ENCODE measurements around the gene RYR1.
A peak's percentile ranks its signal among the peaks of the same experiment; 100 is the strongest.
"Not testable (repeated sequence)": the region's sequence is repeated elsewhere in the genome, so short reads cannot be mapped to it uniquely, and the experiment has no call there.

RYR1 gene

DNA sequence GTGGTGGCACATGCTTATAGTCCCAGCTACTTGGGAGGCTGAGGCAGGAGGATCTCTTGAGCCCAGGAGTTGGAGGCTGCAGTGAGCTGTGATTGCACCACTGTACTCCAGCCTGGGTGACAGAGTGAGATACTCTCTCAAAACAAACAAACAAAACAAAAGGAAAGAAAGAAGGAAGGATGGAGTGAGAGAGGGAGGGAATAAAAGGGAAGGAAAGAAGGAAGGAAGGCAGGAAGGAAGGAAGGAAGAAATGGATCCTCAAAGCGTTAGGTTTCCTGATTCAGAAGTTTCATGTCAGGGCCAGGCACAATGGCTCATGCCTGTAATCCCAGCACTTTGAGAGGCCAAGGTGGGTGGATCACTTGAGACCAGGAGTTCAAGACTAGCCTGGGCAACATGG lies 84.5 kb downstream of the RYR1 start:
- not testable (repeated sequence) for DNase-seq

DNA sequence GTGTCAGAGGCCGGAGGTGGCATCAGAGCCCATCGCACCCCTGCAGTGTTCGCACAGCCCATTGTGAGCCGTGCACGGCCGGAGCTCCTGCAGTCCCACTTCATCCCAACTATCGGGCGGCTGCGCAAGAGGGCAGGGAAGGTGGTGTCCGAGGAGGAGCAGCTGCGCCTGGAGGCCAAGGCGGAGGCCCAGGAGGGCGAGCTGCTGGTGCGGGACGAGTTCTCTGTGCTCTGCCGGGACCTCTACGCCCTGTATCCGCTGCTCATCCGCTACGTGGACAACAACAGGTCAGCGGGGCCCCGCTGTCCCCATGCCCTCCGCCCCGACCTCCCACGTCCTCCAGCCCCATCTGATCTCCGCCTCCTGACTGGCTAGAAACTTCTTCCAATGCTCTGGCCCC lies 85.7 kb downstream of the RYR1 start:
- no peak for DNase-seq

DNA sequence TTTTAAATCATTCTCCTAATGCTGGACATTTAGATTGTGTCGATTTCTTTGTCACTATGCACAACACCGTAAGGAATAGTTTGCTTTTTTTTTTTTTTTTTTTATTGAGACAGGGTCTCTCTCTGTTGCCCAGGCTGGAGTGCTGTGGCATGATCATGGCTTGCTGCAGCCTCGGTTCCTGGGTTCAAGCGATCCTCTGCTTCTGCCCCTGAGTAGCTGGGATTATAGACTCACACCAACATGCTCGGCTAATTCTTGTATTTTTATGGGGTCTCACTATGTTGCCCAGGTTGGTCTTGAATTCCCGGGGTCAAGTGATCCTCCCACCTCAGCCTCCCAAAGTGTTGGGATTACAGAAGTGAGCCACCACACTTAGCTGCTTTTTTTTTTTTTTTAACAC lies 86.5 kb downstream of the RYR1 start:
- no peak for DNase-seq

DNA sequence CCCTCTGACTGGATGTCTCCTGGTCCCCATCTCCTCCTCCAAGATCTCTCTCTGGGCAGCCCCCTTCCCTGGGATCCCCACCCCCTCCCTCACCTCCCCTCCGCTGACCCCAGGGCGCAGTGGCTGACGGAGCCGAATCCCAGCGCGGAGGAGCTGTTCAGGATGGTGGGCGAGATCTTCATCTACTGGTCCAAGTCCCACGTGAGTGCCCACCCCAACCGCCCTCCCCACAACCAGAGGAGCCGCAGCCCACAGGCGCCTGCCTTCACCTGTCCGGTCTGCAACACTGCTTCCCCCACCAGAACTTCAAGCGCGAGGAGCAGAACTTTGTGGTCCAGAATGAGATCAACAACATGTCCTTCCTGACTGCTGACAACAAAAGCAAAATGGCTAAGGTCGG lies 89.4 kb downstream of the RYR1 start:
- no peak for DNase-seq

DNA sequence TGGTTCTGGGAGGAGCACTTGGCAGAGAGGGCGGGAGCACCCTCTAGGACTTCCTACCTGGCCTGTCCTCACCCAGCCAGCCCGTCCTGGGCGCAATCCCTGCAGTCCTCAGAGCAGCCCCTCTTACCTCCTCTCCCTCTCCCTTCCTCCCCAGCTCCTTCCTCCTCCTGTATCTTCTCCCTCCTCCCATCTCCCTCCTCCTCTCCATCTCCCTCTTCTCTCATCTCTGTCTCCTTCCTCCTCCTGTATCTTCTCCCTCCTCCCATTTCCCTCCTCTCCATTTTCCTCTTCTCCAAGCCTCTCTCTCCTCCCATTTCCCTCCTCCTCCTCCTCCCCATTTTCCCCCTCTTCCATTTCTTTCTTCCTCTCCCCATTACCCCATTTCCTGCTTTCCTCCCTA lies 89.8 kb downstream of the RYR1 start:
- no peak for DNase-seq

DNA sequence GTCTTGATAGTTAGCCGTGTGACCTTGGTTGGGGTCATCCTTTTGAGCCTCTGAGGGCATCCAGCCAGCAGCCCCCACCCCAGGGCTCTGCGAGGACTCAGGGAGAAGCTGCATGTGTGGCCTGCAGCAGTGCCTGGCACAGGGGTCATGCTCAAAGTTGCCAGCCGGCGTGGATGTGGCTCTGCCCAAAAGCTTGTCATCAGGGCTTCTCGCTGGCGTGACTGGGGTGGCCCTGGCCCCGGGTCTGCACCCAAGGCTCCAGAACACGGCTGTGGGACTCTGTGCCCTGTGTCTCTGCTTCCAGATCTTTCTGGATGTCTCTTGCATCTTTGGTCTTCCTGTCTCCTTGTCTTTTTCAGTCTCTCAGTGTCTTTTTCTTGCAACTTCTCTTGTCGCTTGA lies 90.9 kb downstream of the RYR1 start:
- no peak for DNase-seq

DNA sequence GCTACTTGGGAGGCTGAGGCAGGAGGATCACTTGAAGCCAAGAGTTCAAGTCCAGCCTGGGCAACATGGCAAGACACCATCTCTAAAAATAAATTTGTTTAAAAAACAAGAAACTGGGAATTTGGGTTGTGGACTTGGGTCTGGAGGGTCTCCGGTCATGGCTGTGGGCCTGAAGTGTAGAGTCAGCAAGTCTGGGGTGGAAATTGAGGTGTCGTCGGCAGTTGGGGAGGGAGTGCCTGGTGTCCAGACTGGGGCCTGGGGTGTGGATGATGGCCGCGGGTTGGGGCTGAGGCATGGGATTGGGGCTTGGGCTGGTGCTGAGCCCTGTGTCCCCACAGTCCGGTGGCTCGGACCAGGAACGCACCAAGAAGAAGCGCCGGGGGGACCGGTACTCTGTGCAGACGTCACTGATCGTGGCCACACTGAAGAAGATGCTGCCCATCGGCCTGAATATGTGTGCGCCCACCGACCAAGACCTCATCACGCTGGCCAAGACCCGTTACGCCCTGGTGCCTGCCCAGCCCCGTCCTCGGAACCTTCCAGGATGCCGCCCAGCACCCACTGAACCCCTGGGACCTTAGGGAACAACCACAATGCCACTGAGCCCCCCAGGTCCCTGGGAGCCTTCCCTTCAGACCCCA lies 91.6 kb downstream of the RYR1 start:
- no peak for DNase-seq

DNA sequence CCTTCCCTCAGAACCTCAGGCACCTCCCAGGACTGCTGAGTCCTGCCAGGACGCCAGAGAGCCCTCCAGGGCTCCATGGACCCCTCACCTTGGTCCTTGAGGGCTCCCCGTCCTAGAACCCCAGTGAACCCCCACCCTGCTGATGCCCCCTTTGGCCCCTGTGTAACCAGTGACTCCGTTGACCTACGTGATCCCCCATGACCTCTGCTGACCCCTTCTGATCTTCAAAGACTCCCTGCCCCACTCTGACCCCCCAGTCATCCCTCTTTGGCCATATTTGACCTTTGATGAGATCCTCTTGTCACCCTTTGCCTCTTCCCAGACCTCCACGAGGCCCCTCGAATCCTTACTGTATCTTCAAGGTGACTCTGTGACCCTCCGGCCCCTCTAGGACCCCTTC lies 92.9 kb downstream of the RYR1 start:
- no peak for DNase-seq

DNA sequence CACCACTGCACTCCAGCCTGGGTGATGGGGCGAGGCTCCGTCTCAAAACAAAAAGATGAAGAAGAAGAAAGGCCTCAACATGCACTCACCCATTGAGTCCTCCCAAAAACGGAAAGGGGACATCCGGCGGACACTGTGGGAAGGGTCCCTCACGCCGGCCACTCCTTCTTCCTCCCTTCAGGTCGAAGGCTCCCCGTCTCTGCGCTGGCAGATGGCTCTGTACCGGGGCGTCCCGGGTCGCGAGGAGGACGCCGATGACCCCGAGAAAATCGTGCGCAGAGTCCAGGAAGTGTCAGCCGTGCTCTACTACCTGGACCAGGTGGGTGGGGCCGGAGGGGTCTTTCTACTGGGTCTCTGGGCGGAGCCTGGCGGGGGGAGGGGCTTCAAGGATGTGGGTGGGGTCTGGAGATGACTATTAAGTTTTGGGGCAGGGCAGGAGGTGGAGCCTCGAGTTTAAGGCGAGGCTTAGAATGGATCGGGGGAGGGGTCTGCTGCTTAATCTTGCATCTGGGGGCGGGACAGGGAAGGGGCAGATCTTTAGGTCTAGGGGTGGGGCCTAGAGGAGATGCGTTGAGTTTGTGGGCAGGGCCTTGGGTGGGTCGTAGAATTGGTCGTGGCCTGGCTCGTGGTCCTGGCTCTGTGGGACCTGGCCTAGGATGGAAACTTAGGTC lies 94.1 kb downstream of the RYR1 start:
- DNase-seq, result peak; percentile 39

DNA sequence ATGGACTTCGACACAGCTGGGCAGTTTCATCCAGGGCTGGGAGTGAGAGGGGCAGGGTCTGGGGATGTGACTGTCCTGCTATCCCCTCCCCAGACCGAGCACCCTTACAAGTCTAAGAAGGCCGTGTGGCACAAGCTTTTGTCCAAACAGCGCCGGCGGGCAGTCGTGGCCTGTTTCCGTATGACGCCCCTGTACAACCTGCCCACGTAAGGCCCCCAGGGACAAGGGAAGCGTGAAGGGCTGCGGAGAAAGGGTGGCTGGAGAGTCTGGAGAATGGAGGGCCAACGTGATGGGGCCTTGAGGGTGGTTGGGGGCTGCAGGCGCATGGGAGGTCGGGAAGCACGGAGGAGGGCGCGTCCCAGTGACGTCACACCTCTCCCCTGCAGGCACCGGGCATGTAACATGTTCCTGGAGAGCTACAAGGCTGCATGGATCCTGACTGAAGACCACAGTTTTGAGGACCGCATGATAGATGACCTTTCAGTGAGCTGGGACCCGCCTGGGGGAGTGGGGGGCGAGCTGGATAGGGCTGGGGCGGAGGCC lies 94.8 kb downstream of the RYR1 start:
- DNase-seq, result no peak

DNA sequence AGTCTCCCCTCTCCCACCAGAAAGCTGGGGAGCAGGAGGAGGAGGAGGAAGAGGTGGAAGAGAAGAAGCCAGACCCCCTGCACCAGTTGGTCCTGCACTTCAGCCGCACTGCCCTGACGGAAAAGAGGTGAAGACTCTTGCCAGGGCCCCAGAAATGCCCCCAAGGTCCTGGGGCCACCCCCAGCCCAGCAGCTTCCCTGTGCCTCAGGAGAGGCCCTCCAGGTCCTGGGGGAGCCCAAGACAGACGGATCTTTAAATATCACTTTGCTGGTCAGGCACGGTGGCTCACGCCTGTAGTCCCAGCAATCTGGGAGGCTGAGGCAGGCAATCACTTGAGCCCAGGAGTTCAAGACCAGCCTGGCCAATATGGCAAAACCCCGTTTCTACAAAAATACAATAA lies 95.4 kb downstream of the RYR1 start:
- no peak for DNase-seq

DNA sequence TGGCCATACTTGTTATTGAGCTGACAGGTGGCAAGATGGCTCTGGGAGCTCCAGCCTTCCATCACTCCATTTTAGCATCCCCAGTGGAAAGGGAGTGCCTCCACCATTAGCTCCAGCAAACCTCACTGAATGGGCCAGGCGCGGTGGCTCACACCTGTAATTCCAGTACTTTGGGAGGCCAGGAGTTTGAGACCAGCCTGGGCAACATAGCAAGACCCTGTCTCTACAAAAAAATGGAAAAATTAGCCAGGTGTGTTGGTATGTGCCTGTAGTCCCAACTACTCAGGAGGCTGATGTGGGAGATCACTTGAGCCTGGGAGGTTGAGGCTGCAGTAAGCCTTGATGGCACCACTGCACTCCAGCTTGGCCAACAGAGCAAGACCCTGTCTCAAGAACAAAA lies 98.0 kb downstream of the RYR1 start:
- no peak for DNase-seq

DNA sequence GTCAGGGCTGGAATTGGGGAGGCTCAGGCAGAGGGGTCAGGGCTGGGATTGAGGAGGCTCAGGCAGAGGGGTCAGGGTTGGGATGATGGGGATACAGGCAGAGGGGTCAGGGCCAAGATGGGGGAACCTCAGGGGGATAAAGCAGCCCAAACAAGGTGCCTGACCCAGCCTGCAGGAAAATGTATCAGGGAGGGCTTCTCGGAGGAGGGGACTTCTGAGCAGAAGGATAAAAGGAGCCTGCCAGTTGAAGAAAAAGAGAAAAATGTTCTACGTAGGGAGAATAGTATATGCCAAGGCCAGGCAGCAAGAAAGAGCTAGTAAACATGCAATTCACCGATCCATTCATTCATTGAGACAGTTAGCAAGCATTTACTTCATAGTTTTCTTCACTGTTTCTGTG lies 99.4 kb downstream of the RYR1 start:
- no peak for DNase-seq

DNA sequence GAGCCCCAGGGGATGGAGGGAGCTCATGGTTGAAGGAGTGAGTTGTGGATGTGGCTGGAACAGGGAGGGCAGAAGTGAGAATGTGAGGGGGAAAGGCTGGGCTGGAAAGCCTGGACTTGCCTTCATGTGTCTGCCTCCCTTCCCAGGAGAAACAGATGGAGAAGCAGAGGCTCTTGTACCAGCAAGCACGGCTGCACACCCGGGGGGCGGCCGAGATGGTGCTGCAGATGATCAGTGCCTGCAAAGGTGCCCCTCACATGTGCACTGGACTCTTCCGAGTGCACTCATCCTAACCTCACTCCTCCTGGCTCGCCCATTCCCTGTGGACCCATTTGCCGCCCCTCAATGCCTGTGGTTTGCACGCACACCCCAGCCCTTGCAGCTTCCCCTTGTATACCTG lies 101.1 kb downstream of the RYR1 start:
- DNase-seq, result no peak

DNA sequence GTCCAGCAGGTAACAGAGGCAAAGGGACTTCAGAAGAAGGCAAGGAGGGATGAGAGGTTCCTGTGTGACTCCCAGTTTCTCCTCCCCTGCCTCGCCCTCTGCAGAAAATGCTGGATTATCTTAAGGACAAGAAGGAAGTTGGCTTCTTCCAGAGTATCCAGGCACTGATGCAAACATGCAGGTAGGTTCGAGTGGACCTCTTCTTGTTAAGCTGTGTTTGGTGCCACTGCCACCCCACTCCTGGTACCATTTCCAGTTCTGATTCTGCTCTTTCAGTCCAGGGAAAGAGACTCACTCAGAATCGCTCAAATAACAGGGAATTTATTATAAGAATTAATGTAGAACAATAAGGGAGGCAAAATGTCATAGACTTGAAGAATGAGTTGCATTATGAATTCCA lies 101.7 kb downstream of the RYR1 start:
- no peak for DNase-seq

DNA sequence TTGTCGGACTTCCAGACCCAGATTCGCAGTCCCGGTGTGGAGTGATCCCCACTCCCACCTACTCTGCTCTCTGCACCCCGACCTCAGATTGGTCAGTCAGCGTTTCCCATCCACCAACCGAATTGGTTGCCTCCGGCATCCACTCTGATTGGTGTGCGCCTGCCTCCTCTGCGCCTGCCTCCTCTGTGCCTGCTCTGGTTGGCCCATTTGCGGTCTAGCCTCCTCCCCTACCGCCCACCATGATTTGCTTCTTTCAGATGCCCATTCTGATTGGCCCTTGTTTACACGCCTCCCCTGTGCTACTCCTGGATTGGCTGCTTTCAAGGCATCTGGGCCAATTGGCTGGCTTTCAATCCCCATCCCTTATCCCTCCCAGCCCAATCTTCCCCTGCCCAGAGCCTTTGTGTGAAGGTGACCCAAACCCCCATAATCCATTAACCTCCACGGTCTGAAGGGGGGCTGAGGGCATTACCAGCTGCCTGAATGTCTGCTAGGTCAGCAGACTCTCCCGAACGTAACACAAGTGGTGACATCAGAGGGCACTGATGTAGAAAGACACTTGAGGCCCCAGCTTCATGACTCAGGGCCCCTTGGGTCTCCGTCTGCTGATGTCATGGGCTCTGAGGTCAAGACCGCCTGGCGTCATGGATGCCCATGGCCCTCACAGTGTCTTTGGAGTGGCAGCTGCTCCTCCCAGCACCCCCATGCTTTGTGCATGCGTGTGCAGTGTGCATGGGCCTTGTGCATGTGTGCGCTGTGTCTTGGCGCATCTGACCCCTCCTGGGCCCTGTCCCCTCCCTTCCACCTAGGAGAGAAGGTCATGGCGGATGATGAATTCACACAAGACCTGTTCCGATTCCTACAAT lies 103.8 kb downstream of the RYR1 start:
- DNase-seq, result no peak

DNA sequence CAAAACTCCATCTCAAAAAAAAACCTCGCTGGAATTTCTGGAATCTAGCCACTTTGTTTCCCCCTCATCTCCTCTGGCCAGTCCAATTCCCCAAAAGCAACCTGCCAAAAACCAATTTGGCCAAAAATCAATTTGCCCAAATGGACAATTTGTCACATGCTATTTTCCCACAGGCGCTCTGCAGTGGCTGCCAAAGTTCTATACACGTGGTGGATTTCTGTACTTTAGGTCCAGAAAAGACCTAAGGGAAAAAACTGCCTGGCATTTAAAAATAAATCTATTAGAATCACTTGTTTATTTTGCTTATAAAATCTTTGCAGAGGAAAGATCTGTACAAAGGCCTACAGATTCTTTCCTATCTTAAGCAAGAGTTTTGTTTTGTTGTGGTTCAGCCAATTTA lies 104.9 kb downstream of the RYR1 start:
- no peak for DNase-seq

DNA sequence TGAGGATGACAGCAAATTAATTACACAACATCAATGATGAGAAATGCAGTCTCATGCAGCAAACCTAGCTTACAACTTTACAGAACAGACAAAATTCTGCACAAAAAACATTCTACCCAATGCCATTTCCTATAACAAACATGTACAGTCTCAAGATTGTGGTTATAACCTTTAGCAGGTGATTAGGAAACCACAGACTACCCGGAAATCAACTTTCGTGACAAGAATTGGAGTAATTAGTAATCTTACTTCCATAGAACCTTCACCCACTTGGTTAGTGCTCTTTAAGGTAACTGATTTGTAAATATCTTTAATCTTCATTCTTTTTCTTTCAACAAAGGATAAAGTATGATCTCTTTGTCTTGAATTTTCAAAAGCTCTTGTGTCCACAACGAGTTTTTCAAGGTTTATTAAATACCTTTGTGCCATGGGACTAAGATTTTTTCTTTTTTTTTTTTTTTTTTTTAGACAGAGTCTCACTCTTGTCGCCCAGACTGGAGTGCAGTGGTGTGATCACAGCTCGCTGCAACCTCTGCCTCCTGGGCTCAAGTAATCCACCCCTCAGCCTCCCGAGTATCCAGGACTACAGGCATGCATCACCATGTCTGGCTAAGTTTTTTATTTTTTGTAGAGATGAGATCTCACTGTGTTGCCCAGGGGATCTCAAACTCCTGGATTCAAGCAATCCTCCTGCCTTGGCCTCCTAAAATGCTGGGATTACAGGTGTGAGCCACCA lies 105.5 kb downstream of the RYR1 start:
- peak; percentile 70 for DNase-seq

DNA sequence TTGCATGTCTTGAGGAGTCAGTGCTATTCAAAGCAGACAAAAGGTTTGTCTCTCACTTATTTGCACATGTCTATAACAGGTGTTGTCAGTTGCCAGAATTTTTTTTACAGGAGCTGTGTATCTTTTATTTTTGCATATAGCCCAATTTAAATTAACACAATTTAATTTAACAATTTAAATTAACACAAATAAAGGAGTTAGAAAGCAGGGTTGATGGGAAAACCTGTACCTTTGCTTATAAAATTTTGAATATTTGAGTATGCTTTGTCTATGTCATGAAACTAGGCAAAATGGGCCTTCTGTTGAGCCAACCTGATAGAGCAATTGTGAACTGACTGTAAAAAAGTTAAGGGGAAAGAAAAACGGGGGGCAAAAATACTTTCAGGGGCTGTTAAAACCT lies 106.3 kb downstream of the RYR1 start:
- DNase-seq, result no peak

DNA sequence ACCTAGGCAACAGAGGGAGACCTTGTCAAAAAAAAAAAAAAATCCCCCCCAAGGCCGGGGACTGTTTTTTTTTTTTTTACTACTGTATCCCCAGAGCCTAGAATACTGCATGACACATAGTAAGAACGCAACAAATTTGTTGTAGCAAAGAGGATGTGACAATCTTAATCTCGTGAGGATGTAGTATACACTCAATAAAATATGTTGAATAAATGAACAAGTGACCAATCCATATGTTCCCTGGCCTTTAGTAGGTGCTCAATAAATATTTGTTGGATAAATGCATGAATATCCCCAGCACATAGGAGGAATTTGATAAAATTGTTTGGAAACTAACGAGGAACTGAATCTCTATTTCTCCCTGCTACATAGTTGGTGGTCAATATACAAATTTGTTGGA lies 108.5 kb downstream of the RYR1 start:
- DNase-seq, result no peak

DNA sequence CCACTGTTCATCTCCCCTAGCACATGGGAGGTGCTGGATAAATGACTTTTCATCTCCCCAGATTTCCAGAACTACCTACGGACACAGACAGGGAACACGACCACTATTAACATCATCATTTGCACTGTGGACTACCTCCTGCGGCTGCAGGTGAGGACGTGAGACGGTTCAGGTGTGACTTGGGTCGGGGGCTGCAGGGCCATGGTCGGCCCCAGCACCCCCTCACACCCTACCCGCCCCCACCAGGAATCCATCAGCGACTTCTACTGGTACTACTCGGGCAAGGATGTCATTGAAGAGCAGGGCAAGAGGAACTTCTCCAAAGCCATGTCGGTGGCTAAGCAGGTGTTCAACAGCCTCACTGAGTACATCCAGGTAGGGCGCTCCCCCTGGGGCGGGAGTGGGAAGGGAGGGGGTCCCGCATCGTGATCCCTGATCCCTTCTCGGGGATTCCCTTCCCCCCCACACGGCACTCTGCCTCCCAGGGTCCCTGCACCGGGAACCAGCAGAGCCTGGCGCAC lies 109.9 kb downstream of the RYR1 start:
- no peak for DNase-seq

DNA sequence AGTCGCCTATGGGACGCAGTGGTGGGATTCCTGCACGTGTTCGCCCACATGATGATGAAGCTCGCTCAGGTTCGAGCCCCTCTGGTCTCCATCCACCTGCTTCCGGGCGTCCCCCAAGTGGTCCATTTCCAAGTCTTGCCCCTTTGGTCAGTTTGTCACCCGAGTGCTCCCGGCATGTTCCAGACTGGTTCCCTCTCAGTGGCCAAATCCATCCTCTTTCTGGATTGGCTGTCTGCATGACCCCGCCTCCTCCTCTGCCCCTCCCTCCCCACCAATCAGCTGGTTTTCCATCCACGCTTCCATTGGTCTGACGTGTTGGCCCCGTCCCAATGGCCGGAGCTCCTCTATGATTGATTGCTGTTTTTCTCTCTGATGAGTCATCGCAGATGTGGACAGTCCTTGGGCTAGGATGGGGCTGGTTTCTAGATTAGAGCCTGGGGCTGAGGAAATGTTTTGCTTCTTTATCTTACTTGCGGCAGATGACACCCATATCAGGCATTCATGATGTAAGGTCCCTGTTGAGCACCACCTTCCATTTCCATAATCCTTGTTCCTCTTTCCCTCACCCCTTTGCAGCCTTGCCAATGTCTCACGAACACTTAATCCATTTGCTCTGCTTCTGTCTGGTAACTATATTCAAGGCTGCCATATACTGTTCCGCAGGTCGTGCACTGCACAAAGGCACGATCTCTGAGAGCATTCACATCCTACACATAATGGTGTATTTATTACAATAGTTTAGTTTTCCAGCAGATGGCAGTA lies 110.5 kb downstream of the RYR1 start:
- peak; percentile 73 for DNase-seq
